ENCODE data around the gene CNNM3. TPM values are rescaled to one million over a fixed set of nuclear protein-coding genes. Genes with fewer than 3 reads are reported as not detected.

CNNM3 gene
- total RNA-seq, 1 experiment from 2014 or later, result 34.0 TPM

GRCh38 chr2:96821113-96821675 is 5.1 kb downstream of the CNNM3 start:
- POLR2A ChIA-PET, result interaction anchor here (0.6 kb wide), 1 partner anchor 61 kb away, joined by 3 read pairs; no protein-coding TSS in a partner anchor
- DNase-seq (ENCODE audit: low read depth, low spot score), result no peak
- intact Hi-C loops (cut with micrococcal nuclease; ENCODE audit: unreplicated experiment) (no loop called here), in situ Hi-C loops (cut with HindIII; ENCODE audit: low pct_unique_long_range_greater_than_20kb, low sequenced_read_pairs) (no loop called here)
- H3K4me3 ChIP-seq (ENCODE audit: low read depth in 2 of 2, low read length in 2 of 2), result no peak overlapping the region
- CTCF ChIA-PET, result interaction anchor here (0.5 kb wide), 1 partner anchor 1951 kb away, joined by 4 read pairs; no protein-coding TSS in a partner anchor
- H3K36me3 ChIP-seq (ENCODE audit: control insufficient read depth, insufficient read depth, low read length), result no peaks in the 10 kb centered on the region
- no peaks in the 10 kb centered on the region for H3K9me3 ChIP-seq (ENCODE audit: control insufficient read depth, insufficient read depth, low read depth, low read length)
- TF ChIP-seq POLR2AphosphoS5 (IDR thresholded peaks at IDR 0.05; ENCODE audit: low read depth, low read length) (no peak), REST (IDR thresholded peaks at IDR 0.05; ENCODE audit: insufficient read depth in 1 of 2, low read depth in 2 of 2, low read length in 1 of 2) (no peak), CTCF (IDR thresholded peaks at IDR 0.05) (no peak), SIN3A (IDR thresholded peaks at IDR 0.05; ENCODE audit: borderline replicate concordance, insufficient read depth, low read depth, low read length) (no peak), TCF7L2 (IDR thresholded peaks at IDR 0.05; ENCODE audit: low read depth, low read length) (no peak)
- no peaks in the 10 kb centered on the region for H3K27me3 ChIP-seq (ENCODE audit: control insufficient read depth, insufficient read depth, low read length)
- BruUV-seq (replicated peaks), result no TSS peak
- ATAC-seq, result no peak
- peaks cover 52% of the 10 kb centered on the region for H3K4me1 ChIP-seq (ENCODE audit: control insufficient read depth, insufficient read depth, low read length)
- H3K27ac ChIP-seq (ENCODE audit: low read length), result peak overlapping the region; percentile 31; the same call in 1 of the 2 replicates

GRCh38 chr2:96822786-96823185 is 6.7 kb downstream of the CNNM3 start:
- ChIA-PET CTCF (no interaction called here), POLR2A (no interaction called here)
- in situ Hi-C loops (cut with HindIII; ENCODE audit: low pct_unique_long_range_greater_than_20kb, low sequenced_read_pairs) (no loop called here), intact Hi-C loops (cut with micrococcal nuclease; ENCODE audit: unreplicated experiment) (no loop called here)
- Histone ChIP-seq H3K4me1 (ENCODE audit: control insufficient read depth, insufficient read depth, low read length) (peaks cover 52% of the 10 kb centered on the region), H3K27me3 (ENCODE audit: control insufficient read depth, insufficient read depth, low read length) (no peaks in the 10 kb centered on the region), H3K4me3 (ENCODE audit: low read depth in 2 of 2, low read length in 2 of 2) (no peak overlapping the region), H3K36me3 (ENCODE audit: control insufficient read depth, insufficient read depth, low read length) (peaks cover 2% of the 10 kb centered on the region; the same call in 1 of the 2 replicates), H3K9me3 (ENCODE audit: control insufficient read depth, insufficient read depth, low read depth, low read length) (no peaks in the 10 kb centered on the region), H3K27ac (ENCODE audit: low read length) (peak overlapping the region; percentile 29; the same call in 1 of the 2 replicates)
- no TSS peak for BruUV-seq (replicated peaks)
- DNase-seq (ENCODE audit: low read depth, low spot score) (no peak), ATAC-seq (no peak)
- TF ChIP-seq SIN3A (IDR thresholded peaks at IDR 0.05; ENCODE audit: borderline replicate concordance, insufficient read depth, low read depth, low read length) (no peak), POLR2AphosphoS5 (IDR thresholded peaks at IDR 0.05; ENCODE audit: low read depth, low read length) (no peak), CTCF (IDR thresholded peaks at IDR 0.05) (no peak), REST (IDR thresholded peaks at IDR 0.05; ENCODE audit: insufficient read depth in 1 of 2, low read depth in 2 of 2, low read length in 1 of 2) (no peak), TCF7L2 (IDR thresholded peaks at IDR 0.05; ENCODE audit: low read depth, low read length) (no peak)
